IPS-NIHi7 (cell line): Measurements from ENCODE around the gene GNMT.
"Not testable (repeated sequence)": the region's sequence is repeated elsewhere in the genome, so short reads cannot be mapped to it uniquely, and the experiment has no call there.

Source experiments
- DNase-seq: peaks from one replicate; pipeline ENCODE4 v3.0.0; 2012; ENCODE audit warnings: mixed read lengths; ENCODE audit errors: extremely low spot score

Gene GNMT

GRCh38 chr6:42941356-42941755, 19.2 kb upstream of the GNMT start:
- DNase-seq, result not testable (repeated sequence)

GRCh38 chr6:42942444-42942843, 18.1 kb upstream of the GNMT start:
- DNase-seq, result no peak

GRCh38 chr6:42947950-42948349, 12.6 kb upstream of the GNMT start:
- no peak for DNase-seq

GRCh38 chr6:42952389-42952788, 8.2 kb upstream of the GNMT start:
- no peak for DNase-seq

GRCh38 chr6:42954405-42954804, 6.1 kb upstream of the GNMT start:
- DNase-seq, result not testable (repeated sequence)

GRCh38 chr6:42958125-42958524, 2.4 kb upstream of the GNMT start:
- no peak for DNase-seq

GRCh38 chr6:42959917-42960242, 674 bp upstream of the GNMT start:
- no peak for DNase-seq

- no peak for DNase-seq
Observed at GRCh38 chr6:42961020-42961470, 491 bp downstream of the GNMT start.

GRCh38 chr6:42962096-42962495, 1.5 kb downstream of the GNMT start:
- no peak for DNase-seq

- DNase-seq, result no peak
Observed at GRCh38 chr6:42962502-42963178, 2.1 kb downstream of the GNMT start.

- no peak for DNase-seq
Observed at GRCh38 chr6:42963179-42963854, 2.8 kb downstream of the GNMT start.

GRCh38 chr6:42963855-42964605, 3.5 kb downstream of the GNMT start:
- DNase-seq, result peak; percentile 84

- no peak for DNase-seq
Observed at GRCh38 chr6:42966571-42966970, 6.0 kb downstream of the GNMT start.

GRCh38 chr6:42967228-42967627, 6.7 kb downstream of the GNMT start:
- no peak for DNase-seq

- DNase-seq, result no peak
Observed at GRCh38 chr6:42968126-42968701, 7.7 kb downstream of the GNMT start.

- no peak for DNase-seq
Observed at GRCh38 chr6:42968783-42969182, 8.2 kb downstream of the GNMT start.

GRCh38 chr6:42969431-42969830, 8.9 kb downstream of the GNMT start:
- no peak for DNase-seq

GRCh38 chr6:42969934-42970333, 9.4 kb downstream of the GNMT start:
- no peak for DNase-seq

GRCh38 chr6:42970871-42971612, 10.5 kb downstream of the GNMT start:
- DNase-seq, result no peak

- DNase-seq, result no peak
Observed at GRCh38 chr6:42971746-42972327, 11.3 kb downstream of the GNMT start.

GRCh38 chr6:42973926-42974325, 13.4 kb downstream of the GNMT start:
- DNase-seq, result no peak
